T-helper 1 cell treated with Interleukin-12 subunit alpha and Interleukin-12 subunit beta and Interleukin-4 antibody, amounts not matched to agents 30 ng/mL and 1 ng/mL, for 36 hours (primary cell): Measurements from ENCODE around the gene SH3GLB2. TPM values are rescaled to one million over a fixed set of nuclear protein-coding genes. Genes with fewer than 3 reads are reported as not detected.

Experiments used
- intact Hi-C: fragments of 100-400 bp; cut with micrococcal nuclease; formaldehyde crosslinking; loops from one replicate; pipeline ENCODE4 v1.15.1; 2024
- total RNA-seq: library from RNA; stranded (reverse); gene quantifications from 2 replicates; pipeline ENCODE4 v1.2.3, GENCODE V29; 2022

Gene SH3GLB2
- total RNA-seq, 1 donor from 2014 or later, result 93.5 TPM

DNA sequence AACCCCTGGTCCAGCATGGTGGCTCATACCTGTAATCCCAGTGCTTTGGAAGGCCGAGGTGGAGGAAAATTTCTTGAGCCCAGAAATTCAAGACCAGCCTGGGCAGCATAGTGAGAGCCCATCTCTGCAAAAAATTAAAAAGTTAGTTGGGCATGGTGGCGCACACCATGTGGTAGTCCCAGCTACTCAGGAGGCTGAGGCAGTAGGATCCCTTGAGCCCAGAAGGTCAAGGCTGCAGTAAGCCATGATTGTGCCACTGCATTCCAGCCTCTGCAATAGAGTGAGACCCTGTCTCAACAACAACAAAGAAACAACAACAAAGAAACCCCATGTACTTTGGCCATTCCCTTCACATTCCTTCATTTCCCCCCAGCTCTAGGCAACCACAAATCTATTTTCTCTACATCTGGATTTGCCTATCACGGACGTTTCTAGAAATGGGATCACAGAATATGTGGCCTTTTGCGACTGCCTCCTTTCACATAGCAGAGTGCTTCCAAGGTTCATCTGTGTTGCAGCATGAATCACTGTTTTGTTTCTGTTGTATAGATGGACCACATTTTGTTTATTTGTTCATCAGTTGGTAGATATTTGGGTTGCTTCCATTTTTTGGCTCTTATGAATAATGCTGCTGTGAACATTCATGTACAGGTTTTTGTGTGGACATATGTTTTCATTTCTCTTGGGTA, 26.2 kb upstream of the SH3GLB2 start:
- intact Hi-C loops, result no loop called here

DNA sequence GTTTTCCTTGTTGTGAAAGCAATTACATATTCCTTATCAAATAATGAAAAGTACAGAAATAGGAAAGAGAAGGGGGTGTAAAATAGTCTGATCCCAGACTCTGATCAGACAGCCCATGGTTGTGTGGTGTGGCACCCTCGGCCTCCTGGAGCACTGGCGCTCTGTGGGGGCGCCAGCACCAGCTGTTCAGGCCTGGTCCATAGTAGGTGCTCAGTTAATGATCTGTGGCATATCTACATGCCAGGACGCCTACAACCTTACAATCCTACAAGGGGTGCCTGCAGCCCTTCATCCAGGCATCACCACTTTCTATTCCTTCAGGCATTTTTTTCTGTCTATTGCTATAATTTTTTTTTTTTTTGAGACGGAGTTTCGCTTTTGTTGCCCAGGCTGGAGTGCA, 24.9 kb upstream of the SH3GLB2 start:
- intact Hi-C loops, result no loop called here

DNA sequence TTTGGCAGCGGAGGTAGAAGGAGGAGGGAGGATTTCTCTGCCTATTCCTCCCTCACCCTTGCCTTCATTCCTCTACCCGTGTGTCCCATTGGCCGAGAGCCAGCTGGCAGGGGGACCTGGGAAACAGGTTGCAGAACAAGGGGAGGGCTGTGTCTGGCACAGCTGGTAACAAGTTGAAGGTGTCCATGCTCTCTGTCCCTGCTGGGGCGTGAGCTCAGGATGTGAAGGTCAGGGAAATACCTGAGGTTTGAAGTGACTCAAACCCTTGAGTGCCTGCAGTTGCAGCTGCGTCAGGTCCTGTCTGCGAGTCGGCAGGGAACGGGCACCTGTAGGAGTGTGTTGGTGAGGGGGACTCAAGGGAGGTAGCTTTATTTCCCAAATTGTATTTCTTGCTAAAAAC, 24.5 kb upstream of the SH3GLB2 start:
- intact Hi-C loops, result no loop called here

DNA sequence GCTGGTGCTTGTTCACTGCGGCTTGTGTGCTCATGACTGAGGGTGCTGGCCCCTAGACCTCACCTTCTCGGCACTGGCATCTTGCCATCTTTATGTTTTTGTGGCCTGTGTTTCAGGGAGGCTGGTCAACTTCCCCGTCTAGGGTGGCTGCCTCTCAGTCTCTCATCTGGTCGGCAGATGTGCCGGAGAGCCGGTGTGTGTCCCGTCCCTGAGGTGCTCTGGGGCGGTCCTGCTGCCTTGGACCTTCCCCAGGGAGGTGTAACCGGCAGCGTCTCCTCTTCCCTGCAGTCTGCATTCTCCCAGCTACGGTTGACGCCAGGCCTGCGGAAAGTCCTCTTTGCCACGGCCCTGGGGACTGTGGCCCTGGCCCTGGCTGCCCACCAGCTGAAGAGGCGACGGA, 13.9 kb upstream of the SH3GLB2 start:
- intact Hi-C loops, result no loop called here

DNA sequence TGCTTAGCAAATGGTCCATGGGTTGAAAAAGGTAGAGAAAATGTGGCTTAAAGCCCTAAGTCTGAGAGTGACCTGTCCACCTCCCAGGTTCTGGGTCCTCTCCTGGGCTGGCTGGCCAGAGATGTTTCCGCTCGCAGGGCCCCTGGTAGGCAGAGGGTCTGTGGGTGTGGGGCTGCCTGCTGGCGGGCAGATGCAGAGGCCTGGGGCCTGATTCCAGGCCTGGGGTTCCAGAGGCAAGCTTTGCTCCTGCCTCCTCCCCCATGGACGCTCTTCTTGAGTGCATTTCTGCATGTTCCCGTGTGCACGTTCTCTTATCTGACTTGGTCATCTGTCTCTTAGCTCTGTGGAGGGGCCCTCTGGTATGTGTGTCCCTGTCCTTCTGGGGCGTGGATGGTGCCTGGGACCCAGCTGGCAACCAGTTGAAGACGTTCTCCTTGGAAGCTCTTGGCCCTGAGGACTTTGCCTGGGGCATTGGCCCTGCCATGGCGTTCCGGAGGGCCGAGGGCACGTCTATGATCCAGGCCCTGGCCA, 12.0 kb upstream of the SH3GLB2 start:
- intact Hi-C loops, result no loop called here

DNA sequence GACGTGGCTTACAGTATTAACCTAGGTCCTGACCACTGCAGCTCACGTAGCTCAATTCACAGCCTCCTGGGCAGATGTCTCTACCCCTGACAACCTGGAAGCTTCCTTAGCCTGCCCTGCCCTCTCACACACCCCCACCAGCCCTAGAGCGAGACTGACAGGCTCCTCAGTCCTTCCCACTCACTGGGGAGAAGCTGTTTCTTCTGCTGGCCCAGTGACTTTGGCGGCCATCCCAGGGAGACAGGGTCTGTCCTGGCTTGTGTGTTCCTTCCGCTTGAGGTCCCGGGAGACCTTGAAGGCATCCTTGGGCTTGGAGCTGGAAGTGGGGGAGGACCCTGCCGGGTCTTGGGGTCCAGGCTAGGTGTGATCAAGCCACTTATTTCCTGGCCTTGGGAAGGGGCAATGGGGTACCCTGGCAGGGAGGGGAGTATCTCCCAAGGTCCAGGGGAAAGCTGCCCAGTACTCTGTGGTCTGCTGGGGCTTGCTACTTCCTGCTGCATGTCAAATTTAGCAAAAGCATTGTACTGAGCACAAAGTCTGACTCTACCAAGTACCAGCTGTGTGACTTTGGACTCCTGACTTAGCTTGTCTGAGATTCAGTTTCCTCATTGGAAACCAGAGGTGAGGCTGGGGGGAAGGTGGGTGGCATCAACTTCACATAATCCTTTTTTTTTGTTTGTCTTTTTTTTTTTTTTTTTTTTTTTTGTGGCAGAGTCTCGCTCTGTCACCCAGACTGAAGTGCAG, 10.2 kb upstream of the SH3GLB2 start:
- intact Hi-C loops, result loop anchor here (5.0 kb wide), 2 partner anchors 971 to 1251 kb away; partner anchors contain the start of genes CDK9, NAIF1 and SLC25A25

- intact Hi-C loops, result loop anchor here (2.0 to 5.0 kb wide), 6 partner anchors 35 to 1250 kb away; partner anchors contain the start of genes CDK9, NAIF1, NTMT1 and SET
Measured at GRCh38 chr9:129037767-129038098, 9.6 kb upstream of the SH3GLB2 start.

DNA sequence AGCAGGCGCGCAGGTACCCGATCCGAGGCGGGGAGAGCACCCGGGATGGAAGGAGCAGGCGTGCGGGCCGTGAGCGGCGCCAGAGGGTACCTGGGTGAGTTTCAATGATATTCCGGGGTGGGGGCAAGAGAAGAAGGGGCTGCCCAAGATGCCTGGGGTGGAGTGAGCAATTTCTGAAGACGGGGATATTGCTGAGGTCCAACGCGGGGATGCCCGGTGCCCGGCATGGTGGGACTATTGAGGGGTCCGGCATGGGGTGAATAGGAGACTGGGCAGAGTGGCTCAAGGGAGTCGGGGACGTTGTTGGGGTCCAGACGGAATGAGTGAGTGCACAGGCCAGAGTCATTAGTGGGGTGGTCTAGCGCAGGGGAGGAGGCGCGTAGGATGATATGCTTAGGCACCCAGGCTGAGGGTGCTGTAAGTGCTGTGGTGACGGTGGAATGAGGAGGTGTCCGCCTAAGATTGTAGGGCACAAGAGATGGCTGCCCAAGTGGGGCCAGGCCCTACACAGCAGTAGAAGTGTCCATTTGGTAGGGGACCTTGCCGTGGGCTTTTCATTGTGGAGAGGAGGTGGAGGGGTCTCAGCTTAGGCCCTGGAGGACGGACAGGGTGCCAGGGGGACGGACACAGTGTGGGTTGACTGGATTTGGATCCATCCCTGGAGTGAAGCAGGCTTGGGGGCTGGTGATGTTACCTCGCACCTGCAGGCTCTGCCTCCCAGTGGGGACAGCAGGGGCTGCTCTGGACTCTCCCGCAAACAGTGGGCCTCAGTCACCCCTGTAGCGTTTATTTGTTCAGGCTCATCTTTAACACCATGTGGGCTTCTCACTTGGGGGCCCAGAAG, 9.0 kb upstream of the SH3GLB2 start:
- intact Hi-C loops, result loop anchor here (1.0 to 5.0 kb wide), 18 partner anchors 9 to 1250 kb away; partner anchors contain the start of genes CDK9, DOLK, DOLPP1 and ENDOG

DNA sequence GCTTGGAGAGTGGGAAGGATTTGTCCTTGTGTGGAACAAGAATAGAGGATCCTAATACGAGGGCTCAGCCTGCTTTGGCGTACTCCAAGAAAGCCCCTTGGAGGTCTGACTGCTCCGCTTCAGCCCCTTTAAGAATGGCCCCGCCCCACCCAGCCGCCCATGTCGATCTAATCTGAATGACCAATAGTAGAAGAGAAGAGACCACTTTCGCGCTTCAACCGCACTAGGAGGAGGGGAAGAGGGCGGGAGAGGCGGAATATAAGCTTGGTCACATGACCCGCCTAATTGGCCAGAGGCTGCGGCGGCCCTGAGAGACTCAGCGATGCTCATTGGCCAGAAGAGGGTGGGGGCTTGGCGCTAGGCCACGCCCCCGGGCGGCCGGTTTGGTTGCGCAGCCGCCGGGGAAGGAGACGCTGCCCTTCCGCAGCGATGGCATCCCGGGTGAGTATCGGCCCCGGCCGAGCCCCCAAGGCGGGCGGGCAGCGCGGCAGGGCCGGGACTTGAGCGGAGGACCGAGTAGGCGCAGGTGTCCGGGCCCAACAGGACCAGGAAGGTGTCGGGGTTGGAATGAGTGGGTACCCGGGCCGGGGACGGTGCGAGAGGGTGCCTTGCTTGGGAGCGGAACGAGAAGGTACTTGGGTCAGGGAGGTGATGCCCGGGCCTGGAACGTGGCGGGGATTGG, 8.3 kb upstream of the SH3GLB2 start, which contains the start of gene MIGA2:
MIGA2 (plus strand) TSS at position 386 of the 682 bp plus-strand sequence. CDS start 3,969 bp downstream, outside the sequence.
- intact Hi-C loops, result loop anchor here (1.0 to 5.0 kb wide), 18 partner anchors 8 to 1249 kb away; partner anchors contain the start of genes CDK9, DOLK, DOLPP1 and ENDOG

- intact Hi-C loops, result loop anchor here (1.0 to 5.0 kb wide), 18 partner anchors 8 to 1249 kb away; partner anchors contain the start of genes CDK9, DOLK, DOLPP1 and ENDOG
Measured at GRCh38 chr9:129035838-129036237, 7.7 kb upstream of the SH3GLB2 start.

GRCh38 chr9:129033216-129033615, 5.1 kb upstream of the SH3GLB2 start:
- intact Hi-C loops, result no loop called here

GRCh38 chr9:129032541-129033159, 4.5 kb upstream of the SH3GLB2 start:
- intact Hi-C loops, result no loop called here

GRCh38 chr9:129031514-129031913, 3.4 kb upstream of the SH3GLB2 start:
- intact Hi-C loops, result no loop called here

DNA sequence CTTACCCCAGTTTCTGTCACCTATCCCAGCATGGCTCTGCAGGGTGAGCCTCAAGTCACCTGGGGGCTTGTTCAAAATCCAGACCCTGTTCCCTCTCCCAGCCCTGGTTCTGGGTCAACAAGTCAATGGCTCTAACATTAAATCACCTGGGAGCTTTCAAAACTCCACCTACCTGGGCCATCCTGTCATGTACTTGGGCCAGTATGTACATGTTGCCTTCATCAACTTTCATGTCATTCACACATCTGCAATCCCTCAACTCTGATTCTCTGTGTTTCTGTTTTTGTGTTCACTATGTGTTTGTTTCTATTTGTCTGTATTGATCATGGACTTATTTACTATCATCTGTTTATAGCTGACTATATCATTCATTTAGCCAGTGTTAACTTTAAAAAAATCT, 2.1 kb upstream of the SH3GLB2 start:
- intact Hi-C loops, result no loop called here

DNA sequence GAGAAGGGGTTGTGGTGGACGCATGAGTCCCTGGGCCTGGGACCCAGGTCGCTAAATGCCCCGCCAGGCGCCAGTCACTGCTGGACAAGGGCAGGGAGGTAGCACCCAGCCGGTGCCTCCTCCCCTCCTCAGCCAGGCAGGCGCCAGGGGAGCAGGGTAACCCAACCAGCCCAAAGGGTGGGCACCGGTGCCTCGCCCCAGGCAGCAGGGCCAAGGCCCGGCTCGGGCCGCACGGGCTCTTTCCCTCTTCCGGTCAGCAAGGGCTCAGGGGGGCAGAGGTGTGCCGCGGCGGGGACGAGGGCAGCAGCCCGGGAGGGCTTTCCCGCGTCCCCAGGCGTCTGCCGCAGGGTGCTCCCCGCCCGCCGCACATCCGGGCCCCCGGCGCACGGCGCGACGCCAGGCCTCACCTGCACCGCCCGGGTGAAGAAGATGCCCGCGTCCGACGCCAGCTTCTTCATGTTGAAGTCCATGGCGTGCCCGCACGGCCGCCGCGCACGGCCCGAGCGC, 393 bp downstream of the SH3GLB2 start:
- intact Hi-C loops, result loop anchor here (1.0 to 10.0 kb wide), 9 partner anchors 9 to 1253 kb away; partner anchors contain the start of genes DOLK, DOLPP1, KYAT1 and MIGA2

DNA sequence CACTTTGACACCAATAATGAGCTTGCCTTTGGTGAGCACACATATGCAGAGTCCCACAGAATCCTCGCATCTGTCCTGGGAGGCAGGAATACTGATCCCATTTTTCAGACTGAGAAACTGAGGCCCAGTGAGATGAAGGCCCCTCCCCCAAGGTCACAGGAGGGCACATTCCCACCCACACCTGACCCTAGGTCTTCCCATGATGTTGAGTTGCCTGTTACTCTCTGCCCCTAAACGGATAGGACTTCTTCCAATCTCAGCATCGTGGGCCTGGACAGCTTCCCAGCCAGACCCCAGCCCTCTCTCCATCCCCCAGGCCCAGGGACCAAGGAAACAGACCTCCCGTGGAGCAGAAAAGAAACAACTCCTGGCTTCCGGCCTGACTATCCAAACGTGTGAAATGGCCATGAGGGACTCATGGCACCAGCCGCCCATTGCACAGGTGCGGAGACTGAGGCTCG, 877 bp downstream of the SH3GLB2 start:
- intact Hi-C loops, result loop anchor here (10.0 kb wide), 1 partner anchor 1252 kb away; the partner anchor contains the start of gene SH2D3C

- intact Hi-C loops, result loop anchor here (10.0 kb wide), 1 partner anchor 1252 kb away; the partner anchor contains the start of gene SH2D3C
Measured at GRCh38 chr9:129026442-129027223, 1.5 kb downstream of the SH3GLB2 start.

GRCh38 chr9:129023908-129024233, 4.3 kb downstream of the SH3GLB2 start:
- intact Hi-C loops, result loop anchor here (10.0 kb wide), 1 partner anchor 1249 kb away; the partner anchor contains the start of gene SH2D3C
